GM21717 (cell line): Measurements from ENCODE around the gene PEMT.
"Not testable (repeated sequence)": the region's sequence is repeated elsewhere in the genome, so short reads cannot be mapped to it uniquely, and the experiment has no call there.

ENCODE experiments used
- ATAC-seq: cut with Tn5 transposase; IDR thresholded peaks from one replicate; pipeline ENCODE4 v1.9.1; 2021; ENCODE audit warnings: mild to moderate bottlenecking, moderate library complexity; ENCODE audit not compliant: unreplicated experiment

Gene PEMT

DNA sequence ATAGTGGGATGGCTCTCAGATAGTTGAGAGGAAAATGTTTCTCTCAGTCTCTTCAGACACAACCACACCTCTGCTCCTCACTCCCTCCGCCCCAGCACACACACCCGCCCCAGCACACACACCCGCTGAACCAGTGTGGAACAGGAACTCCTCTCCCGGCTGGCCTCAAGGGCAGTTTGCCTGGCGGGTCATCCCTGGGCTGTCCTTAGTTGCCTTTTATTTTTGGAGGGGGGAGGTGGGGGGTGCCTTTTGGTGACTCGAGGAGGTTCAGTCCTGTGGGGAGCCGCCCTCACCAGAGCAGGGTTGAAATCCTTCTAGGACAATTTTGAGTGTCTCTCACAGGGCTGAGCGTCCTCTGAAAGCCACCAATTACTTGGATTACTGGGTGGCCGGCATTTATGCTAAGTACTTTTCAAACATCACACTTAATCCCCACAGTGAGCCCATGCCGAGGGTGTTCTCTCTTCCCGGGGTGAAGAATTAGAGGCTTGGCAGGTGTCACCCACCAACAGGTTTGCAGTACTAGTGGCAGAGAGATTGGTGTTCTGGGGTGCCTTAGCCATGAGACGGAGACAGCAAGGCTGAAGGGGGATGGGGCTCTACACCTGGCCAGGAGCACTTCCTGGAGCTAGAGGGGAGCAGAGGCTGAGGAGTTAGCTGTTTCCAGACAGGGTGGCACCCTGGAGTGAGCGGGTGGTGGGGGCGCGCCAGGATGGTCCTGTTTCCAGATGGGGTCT lies 98.1 kb downstream of the PEMT start:
- no peak for ATAC-seq

DNA sequence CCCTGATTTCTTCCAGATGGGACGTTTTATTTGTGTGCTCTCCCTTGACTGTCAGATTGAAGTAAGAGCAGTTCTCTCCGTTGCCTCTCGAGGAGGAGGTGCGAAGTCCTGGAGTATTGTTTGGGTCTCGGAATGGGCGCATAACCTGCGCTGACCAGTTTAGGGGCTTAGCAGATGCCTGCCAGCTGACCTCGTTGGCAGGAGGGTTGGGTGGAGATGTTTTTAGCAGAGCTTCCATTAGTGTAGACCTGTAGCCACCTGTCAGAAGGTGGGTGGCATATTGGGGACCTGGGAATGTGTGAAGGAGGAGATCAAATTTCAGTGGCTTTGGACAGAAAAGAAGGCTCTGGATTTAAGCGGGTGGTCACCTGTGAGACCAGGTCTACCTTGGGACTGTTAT lies 98.9 kb downstream of the PEMT start:
- no peak for ATAC-seq

DNA sequence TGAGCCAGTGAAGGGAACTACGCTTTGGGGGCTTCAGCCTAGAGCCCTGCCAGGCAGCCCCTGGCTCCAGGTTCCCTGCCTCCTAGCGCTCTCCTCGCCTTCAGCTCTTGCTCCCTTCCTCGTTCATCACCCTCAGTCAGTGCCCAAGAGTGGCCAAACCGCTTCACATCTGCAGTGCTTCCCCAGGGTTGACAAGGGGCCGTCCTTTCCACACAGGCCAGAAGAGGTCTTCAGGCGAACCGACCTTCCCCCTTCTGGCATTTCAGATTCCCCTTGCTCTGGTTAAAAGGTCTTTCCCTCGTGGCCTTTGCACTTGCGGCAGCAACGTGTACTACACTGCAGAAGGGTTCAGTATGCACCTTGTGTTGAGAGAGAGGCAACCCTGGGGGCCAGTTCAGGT lies 99.4 kb downstream of the PEMT start:
- ATAC-seq: no peak

DNA sequence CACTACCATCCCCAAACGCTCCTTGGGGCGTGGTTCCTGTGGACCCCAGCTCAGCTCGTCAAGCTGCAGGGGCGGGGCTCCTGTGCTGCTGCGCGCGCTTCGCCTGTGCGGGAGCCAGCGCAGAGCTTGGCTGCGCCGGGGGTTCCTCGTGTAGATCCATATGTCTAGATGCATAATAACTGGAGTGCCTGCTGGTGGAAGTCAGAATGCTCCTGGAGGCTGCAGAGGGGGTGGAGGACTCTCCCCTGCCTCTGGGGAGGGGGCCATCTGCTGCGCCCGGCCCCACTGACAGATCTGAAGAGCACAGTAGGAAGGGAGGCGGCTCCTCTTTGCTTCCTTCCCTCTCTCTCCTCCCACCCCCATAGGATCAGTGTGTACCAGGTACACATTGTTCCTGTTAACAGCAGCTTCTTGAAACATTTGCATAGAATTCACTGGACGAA lies 99.9 kb downstream of the PEMT start:
- ATAC-seq: no peak

DNA sequence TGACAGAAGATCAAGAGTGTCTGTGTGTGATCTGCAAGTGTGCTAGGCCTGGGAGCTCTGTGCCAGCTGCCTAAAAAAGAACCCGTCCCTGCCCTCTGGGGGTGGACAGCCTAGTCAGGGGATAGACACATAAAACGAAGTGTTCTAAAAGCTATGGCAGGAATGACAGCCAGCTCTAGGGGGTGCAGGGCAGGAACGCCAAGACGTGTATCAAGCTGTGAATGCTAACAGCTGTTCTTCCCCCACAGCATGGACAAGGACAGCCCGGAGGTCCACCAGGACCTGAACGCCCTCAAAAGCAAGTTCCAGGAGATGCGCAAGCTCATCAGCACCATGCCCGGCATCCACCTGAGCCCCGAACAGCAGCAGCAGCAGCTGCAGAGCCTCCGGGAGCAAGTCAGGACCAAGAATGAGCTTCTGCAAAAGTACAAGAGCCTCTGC lies 100.5 kb downstream of the PEMT start:
- ATAC-seq: no peak

DNA sequence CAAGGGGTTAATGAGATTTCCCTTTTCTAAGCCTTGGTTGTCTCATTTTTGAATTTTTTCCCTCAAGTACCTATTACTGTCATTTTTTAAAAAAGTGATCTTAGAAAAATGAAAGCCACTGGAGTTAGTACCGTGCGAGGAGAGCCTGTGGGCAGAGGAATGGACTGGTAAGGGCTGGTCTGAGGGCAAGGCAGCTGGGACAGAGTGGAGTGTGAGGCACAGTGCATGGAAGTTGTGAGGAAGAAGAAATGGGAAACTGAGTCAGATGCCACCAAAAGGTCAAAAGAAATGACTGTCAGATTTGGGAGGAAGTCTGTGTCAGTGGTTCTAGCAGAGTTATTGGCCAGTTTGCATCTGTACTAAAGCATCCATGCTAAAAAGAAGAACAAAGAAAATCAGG lies 103.5 kb downstream of the PEMT start:
- ATAC-seq: no peak

DNA sequence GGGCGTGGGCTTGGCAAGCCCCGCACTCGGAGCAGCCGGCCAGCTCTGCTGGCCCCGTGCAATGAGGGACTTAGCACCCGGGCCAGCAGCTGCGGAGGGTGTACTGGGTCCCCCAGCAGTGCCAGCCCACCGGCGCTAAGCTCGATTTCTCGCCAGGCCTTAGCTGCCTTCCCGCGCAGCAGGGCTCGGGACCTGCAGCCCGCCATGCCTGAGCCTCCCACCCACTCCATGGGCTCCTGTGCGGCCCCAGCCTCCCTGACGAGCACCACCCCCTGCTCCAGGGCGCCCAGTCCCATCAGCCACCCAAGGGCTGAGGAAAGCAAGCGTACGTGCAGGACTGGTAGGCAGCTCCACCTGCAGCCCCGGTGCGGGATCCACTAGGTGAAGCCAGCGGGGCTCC lies 105.1 kb downstream of the PEMT start:
- not testable (repeated sequence) for ATAC-seq

DNA sequence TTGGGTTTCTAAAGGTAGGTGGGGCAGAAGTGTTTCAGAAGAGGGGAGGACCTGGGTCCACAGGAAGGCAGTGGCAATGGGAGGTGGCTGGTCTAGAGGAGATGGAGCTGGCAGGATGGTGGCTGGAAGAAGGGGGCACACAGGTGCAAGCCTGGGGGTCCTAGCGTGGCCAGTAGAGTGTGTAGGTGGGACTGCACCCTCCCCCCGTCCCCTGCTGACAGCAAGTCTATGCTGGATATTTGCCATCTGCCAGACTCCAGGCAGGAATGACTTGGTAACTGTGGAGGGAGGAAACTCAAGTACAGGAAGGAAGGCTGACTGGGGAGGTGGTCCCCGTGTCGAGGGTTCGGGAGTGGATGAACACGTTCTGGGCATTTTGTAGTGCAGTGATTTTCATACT lies 106.1 kb downstream of the PEMT start:
- ATAC-seq: no peak

DNA sequence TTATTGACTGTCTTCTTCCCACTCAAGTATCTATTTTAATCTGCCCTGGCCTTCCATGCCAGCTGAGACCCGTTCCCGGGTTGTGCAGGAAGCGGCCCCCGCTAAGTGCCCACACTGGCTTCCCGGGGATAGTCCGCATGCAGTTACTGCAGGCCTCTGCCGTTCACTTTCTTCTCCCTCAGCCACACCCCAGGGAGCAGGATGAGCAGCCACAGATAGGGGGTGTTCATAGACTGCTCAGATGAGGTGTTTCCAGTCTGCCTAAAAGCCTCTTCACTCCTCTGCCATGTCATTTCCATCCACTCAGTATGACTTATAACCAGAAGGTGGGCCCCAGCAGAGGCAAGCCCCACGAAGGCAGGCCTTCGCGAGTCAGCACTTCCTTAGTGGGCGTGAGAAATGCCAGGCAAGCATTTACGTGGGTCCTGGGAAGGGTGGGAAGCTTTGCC lies 107.0 kb downstream of the PEMT start:
- no peak for ATAC-seq

DNA sequence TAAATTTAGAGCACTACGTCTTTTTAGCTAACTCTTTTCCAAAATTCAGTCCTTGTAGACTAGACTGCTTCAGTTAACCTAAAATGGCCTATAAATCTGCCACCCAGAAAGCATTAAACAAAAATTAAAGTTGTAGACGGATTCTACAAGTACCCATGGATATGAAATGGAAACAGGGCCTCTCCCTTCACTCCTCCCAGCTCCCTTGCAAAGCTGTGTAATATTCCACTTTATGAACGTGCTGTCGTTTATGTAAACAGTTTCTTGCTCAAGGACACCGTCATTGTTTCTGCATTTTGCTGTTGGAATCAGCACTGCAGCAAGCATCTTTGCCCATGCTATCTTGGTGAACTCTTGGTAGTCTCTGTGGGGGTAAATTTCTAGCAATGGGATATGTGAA lies 109.6 kb downstream of the PEMT start:
- no peak for ATAC-seq

DNA sequence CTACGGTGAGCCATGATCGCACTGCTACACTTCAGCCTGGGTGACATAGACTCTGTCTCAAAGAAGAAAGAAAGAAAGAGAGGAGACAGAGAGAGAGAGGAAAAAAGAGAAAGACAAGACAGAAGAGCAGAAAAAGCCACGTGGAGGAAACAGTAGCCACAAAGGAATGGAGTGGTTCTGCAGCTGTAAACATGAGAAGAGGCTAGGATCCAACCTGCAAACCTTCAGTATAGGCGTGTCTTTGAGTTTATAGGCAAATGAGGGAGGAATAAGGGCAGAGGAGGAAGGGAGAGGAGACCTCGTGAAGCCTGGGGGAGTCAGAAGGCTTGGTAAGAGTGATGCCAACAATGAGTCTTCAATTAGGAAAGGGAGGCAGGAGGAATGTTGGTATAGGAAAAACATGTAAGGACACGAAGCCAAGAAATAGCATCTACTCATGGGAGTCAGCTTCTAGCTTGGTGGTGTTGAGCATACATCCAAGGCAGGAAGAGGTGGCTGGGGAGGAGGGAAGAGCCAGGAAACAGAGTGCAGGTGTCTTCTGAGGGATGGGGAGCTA lies 110.8 kb downstream of the PEMT start:
- ATAC-seq: no peak

DNA sequence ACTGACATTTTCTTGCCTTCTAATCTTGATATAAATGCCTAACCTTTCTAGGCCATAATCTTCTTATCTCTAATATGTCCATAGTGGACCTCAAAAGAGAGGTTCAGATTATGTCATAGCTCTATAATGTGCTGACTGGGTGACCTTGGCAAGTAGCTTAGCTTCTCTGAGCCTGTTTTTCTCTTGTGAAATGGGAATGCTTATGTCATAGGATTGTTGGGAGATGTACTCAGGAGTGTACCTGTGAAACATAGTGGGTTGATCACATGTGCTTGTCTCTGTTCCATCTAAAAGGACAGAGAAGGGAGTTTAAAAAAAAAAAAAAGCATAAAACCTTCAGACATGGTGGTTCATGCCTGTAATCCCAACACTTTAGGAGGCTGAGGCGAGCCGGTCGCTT lies 112.3 kb downstream of the PEMT start:
- ATAC-seq: no peak

DNA sequence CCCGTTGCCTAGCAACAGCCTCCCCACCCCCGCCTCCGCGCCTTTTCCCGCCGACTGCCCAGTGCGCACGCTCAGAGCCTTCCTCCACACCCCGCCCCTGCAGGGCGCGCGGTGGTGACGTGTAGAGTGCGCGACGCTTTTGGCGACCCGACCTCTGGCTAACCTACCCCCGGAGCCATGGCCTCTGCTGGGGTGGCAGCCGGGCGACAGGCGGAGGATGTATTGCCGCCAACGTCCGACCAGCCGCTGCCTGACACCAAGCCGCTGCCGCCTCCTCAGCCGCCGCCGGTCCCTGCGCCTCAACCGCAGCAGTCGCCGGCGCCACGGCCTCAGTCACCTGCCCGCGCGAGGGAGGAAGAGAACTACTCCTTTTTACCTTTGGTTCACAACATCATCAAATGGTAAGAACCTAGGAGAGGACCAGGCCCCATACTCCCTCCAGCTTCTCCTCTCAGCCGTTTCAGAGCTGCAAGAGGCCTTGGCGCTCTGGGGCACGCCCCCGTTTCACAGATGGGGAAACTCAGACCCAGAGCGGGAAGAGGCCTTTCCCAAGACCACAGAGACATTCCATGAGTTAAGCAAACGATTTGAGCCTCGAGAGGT lies 114.5 kb downstream of the PEMT start, which contains the start of gene MED9:
TSS of gene MED9 (plus strand) at position 136 of the 603 bp plus-strand sequence. CDS start at position 178, 42 bp downstream.
- no peak for ATAC-seq

DNA sequence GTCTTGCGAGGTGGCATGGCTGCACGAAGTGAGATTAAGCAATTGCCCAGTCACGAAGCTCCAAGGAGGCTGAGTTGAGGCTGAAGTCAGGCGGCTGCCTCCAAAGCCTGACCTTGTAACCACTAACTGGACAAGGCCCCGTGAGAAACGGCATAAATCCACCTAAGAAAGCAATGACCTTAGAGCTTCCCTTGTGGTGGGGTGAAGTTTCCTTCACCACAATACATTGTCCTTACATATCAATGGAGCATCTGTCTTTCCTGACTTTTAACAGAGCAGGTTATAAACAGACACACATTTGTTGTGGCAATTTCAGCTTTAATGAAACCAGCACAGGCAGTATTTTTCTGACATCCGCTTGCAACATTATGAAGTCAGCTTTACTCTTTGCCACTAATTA lies 117.2 kb downstream of the PEMT start:
- ATAC-seq: no peak

DNA sequence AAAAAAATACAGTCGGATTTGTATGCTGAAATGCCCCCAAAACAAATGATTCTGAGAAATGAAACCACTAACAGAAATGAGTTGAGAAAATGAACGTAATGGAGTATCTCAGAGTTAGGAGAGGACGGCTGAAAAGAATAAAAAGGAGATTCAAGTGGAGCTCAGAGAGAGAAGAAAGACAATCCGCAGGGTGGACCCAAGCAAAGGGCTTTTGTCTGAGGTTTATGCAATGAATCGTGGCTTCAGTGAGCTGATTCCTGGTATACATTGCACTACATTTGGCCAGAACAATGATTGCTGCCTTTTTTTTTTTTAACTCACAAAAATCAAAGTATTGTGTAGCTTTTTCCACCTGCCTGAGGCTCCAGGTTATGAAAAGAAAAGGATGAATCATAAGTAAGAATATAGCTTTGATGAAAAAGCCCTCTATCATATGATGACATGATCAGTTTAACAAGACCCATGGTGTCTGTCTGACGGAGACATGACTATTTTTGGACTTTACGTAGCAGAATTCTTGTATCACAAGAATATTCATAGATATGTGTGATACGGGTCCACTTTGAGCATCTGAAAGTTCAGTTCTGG lies 119.1 kb downstream of the PEMT start:
- ATAC-seq: no peak

DNA sequence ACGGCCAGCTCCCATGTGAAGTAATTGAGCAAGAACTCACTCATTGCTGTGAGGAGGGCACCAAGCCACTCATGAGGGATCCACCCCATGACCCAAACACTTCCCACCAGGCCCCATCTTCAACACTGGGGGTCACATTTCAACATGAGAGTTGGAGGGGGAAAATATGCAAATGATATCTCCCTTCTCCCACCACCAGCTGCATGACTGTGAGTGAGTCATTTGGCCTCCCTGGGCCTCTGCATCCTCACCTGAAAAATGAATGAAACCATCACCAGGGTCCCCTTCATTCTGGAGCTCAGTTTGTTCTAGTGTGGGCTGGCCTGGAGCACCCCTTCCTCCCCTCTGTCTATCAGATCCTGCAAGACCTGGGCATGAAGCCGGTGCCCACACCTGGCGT lies 121.5 kb downstream of the PEMT start:
- ATAC-seq: no peak

DNA sequence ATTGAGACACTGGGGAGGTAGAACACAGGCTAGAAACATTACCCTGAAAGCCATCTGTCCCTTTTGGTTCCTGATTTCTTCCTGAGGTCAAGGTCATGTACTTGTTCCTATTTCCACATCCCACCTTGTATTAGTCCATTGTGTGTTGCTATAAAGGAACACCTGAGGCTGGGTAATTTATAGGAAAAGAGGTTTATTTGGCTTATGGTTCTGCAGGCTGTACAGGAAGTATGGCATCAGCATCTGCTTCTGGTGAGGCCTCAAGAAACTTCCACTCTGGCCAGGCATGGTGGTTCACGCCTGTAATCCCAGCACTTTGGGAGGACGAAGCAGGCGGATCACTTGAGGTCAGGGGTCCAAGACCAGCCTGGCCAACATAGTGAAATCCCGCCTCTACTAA lies 122.2 kb downstream of the PEMT start:
- ATAC-seq: no peak

DNA sequence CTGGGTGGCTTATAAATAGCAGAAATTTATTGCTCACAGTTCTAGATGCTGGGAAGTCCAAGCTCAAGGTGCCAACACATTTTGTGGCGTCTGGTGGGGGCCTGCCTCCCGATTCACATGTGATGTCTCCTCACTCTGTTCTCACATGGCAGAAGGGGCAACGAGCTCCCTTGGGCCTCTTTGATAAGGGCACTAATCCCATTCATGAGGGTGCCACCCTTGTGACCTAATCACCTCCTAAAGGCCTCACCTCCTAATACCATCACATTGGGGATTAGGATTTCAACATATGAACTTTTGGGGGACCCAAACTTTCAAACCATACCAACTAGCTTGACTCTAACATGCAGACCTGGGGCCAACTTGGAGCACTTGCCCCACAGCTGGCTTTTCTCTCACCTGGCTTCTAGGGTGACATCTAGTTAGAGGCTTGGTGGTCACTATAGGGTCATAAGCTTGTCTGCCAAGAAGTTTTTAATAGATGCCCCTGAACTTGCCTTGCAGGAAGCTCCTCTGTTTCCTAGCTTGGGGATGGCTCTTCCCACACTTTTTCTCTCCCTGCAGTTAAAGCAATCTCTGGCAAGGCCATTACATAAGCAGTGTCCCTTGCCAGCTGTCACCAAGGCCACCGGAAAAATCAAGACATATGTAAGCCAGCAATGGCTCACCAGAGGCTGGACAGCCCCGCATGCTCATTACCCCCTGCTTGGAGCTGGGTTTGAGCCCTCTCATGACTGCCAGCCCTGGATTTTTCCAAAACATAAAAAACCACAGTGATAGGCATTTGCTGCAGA lies 123.1 kb downstream of the PEMT start:
- no peak for ATAC-seq

DNA sequence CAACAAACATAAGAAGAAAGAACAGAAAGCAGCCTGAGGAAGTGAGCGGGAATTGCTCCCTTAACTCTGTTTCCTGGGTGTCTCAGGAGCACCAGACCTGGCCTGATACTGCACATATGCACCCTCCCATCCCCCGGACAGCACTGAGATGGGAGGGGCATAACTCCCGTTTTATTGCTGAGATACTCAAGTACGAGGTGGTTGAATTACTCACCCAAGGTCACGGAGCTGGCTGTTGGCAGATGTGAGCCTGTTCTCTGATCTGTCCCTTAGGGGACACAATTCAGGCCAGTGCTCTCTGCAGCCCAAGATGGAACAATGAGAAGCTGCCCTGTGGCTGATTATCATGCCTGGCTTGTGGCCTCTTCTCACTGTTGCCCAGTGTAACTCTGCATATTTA lies 123.8 kb downstream of the PEMT start:
- ATAC-seq: no peak

DNA sequence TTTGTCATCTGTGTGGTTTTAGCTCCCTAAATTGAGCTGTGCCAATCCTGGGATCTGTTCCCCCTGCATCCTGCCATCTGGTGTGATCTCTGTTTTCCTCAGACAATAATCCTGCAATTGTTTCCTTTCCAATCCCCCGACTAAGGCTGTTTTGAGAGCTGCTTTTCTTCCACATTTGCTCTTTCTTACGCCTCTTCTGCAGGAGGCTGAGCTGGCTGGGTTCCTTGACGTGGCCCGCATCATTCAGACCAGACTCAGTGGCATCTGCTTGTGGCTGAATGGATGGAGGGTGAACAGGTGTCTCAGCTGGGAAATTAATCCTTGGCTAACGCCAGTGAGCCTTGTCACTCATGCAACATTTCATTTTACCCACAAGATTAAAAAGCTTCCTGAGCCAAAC lies 124.5 kb downstream of the PEMT start:
- no peak for ATAC-seq

DNA sequence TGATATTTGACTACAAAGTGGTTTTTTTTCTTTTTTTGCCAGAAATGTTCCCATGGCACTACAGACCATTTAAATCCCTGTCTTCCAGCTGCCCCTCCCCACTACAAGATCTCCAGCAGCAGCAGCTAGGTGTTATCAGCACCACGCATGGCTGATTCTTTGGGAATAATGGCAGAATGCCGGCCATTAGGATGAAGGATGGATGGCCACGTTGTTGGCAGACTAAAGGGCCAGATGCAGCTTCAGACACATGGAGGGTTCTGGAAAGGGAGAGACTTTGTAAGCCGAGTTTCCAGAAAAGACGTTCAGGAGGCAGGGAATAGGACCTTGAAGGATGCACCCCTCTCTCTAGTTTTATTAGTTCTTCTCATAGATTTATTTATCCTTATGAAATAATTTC lies 125.0 kb downstream of the PEMT start:
- ATAC-seq: no peak
